ENCODE results near the gene TMEM72.

DNA sequence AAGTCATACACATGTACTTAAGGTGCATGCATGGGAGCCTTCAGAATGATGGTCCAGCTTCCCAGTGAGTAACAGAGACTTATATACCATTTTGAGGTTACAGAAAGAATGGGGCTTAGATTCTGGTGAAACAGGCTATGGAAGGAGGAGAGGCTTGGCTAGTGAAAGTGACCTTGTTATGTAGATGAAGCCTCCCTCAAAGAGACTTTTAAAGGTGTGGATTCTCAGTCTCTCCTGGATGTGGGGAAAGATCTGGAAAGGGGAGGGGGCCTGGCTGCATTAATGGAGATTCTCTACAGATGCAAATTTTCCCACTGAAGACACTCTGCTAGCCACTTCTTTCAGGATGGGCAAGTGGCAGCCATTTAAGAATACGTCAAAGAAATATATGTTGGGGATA is 54.0 kb downstream of the TMEM72 start:
- no peak for TF ChIP-seq POLR2A (IDR thresholded peaks at IDR 0.05)
- TF ChIP-seq, protein P1, sequence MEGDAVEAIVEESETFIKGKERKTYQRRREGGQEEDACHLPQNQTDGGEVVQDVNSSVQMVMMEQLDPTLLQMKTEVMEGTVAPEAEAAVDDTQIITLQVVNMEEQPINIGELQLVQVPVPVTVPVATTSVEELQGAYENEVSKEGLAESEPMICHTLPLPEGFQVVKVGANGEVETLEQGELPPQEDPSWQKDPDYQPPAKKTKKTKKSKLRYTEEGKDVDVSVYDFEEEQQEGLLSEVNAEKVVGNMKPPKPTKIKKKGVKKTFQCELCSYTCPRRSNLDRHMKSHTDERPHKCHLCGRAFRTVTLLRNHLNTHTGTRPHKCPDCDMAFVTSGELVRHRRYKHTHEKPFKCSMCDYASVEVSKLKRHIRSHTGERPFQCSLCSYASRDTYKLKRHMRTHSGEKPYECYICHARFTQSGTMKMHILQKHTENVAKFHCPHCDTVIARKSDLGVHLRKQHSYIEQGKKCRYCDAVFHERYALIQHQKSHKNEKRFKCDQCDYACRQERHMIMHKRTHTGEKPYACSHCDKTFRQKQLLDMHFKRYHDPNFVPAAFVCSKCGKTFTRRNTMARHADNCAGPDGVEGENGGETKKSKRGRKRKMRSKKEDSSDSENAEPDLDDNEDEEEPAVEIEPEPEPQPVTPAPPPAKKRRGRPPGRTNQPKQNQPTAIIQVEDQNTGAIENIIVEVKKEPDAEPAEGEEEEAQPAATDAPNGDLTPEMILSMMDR (IDR thresholded peaks at IDR 0.05) = no peak

Measured in thyroid gland (tissue), 4 donors.